Uterus (tissue), 4 donors: ENCODE measurements around the gene ARCN1. TPM values are rescaled to one million over a fixed set of nuclear protein-coding genes. Genes with fewer than 3 reads are reported as not detected.

ENCODE experiments used
- DNase-seq, 2 donors: peaks; one replicate each; pipeline ENCODE4 v3.0.0-alpha.2; 2019 to 2020
- H3K27ac ChIP-seq, 2 donors: fragments of 200-600 bp; sonication (generic); 1 replicate in 1 of 2; 2 replicates in 1 of 2; pipeline ENCODE4 v1.5.1; 2016 to 2018
- H3K27me3 ChIP-seq, 2 donors: fragments of 200-600 bp; sonication (generic); one replicate each; pipeline ENCODE4 v1.5.1; 2018 to 2019; ENCODE audit warnings: control low read depth in 1 of 2
- H3K36me3 ChIP-seq, 2 donors: fragments of 200-600 bp; sonication (generic); one replicate each; pipeline ENCODE4 v1.5.1; 2019; ENCODE audit warnings: control low read depth in 1 of 2
- H3K4me1 ChIP-seq, 2 donors: fragments of 200-600 bp; sonication (generic); one replicate each; pipeline ENCODE4 v1.5.1; 2018 to 2019; ENCODE audit warnings: control low read depth in 1 of 2
- H3K4me3 ChIP-seq, 2 donors: fragments of 200-600 bp; sonication (generic); 1 replicate in 1 of 2; 2 replicates in 1 of 2; pipeline ENCODE4 v1.5.1; 2018 to 2019; ENCODE audit warnings: mild to moderate bottlenecking in 1 of 2
- H3K9me3 ChIP-seq, 2 donors: fragments of 200-600 bp; sonication (generic); one replicate each; pipeline ENCODE4 v1.5.1; 2019; ENCODE audit warnings: control low read depth in 1 of 2
- CTCF ChIP-seq, 4 experiments: fragments of 200-600 bp in 2 of 4; fragments of 450-650 bp in 2 of 4; sonication (generic) in 2 of 4; IDR thresholded peaks; one replicate each; pipeline ENCODE4 v1.5.1; 2016 to 2019; ENCODE audit warnings: antibody characterized with exemption in 4 of 4, mild to moderate bottlenecking in 2 of 4, moderate library complexity in 1 of 4
- POLR2A ChIP-seq, 2 donors: fragments of 450-650 bp; IDR thresholded peaks; one replicate each; pipeline ENCODE4 v1.6.1; 2016; ENCODE audit warnings: antibody characterized with exemption in 2 of 2, mild to moderate bottlenecking in 1 of 2, moderate library complexity in 1 of 2
- intact Hi-C: fragments of 100-400 bp; cut with DNase I; formaldehyde crosslinking; loops from one replicate; pipeline ENCODE4 v1.15.1; 2023; ENCODE audit warnings: low total_unique reads
- total RNA-seq, 4 donors: library from RNA; depleted of rRNA in 3 of 4; stranded (reverse); fragments of >200 nt in 3 of 4; gene quantifications; one replicate each; pipeline versions ENCODE4 v1.1.0 to v1.2.4, GENCODE V29; 2014 to 2023
- donor health status: DM: yes; HTN: yes; CAD: no.

Gene ARCN1
- total RNA-seq, 4 donors from 2014 or later: 55.3 to 154 (median 112) TPM

GRCh38 chr11:118530683-118531596 lies 41.3 kb upstream of the ARCN1 start, which contains the start of gene TMEM25:
Gene TMEM25, plus strand, starts transcription at chr11:118531192. Its CDS starts 610 bp downstream, at chr11:118531802.
- DNase-seq: peak; percentile 61 to 75
- Histone ChIP-seq H3K4me1 (no peaks in the 10 kb centered on the region), H3K27me3 (no peaks in the 10 kb centered on the region), H3K9me3 (no peaks in the 10 kb centered on the region), H3K4me3 (peak within 1 kb of the TSS; percentile 49 to 68), H3K27ac (peak within 1 kb of the TSS; percentile 61 to 75), H3K36me3 (no peaks in the 10 kb centered on the region)
- intact Hi-C loops: no loop called here
- TF ChIP-seq CTCF (IDR thresholded peaks at IDR 0.05) (peak in 1 of 4 experiments; percentile 6), POLR2A (IDR thresholded peaks at IDR 0.05) (peak in 1 of 2 donors; percentile 53)

DNA sequence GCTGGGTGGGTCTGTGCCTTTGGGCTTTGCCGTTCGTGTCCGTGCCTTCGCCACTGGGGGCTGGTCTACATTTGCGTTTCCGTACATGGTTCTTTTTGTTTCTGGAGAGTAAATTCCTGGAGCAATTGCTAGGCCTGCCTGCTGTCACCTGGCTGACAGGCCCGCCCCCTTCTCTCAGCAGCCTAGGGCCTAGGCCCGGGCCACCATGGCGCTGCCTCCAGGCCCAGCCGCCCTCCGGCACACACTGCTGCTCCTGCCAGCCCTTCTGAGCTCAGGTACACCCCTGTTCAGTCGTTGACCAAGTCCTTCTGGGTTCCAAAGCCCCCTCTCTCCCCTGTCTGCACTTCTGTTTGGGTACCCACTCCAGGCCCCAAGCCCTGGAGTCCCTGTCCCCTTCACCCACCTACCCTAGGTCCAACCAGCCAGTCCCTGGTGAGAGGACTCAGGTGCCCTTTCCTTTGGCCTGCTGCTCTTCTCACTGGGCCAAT lies 40.6 kb upstream of the ARCN1 start:
- Histone ChIP-seq H3K36me3 (no peaks in the 10 kb centered on the region), H3K9me3 (no peaks in the 10 kb centered on the region), H3K27me3 (no peaks in the 10 kb centered on the region), H3K4me1 (no peaks in the 10 kb centered on the region), H3K4me3 (peak overlapping the region; percentile 49 to 68), H3K27ac (no peak overlapping the region)
- intact Hi-C loops: no loop called here
- no peak for DNase-seq
- TF ChIP-seq CTCF (IDR thresholded peaks at IDR 0.05) (no peak), POLR2A (IDR thresholded peaks at IDR 0.05) (no peak)

- Histone ChIP-seq H3K36me3 (no peaks in the 10 kb centered on the region), H3K27me3 (no peaks in the 10 kb centered on the region), H3K4me1 (no peaks in the 10 kb centered on the region), H3K27ac (no peak overlapping the region), H3K9me3 (no peaks in the 10 kb centered on the region), H3K4me3 (no peak overlapping the region)
- no peak for DNase-seq
- intact Hi-C loops: no loop called here
- TF ChIP-seq POLR2A (IDR thresholded peaks at IDR 0.05) (no peak), CTCF (IDR thresholded peaks at IDR 0.05) (no peak)
Measured at GRCh38 chr11:118532091-118532490, 40.1 kb upstream of the ARCN1 start.

GRCh38 chr11:118532852-118533768 lies 39.1 kb upstream of the ARCN1 start:
- Histone ChIP-seq H3K4me3 (no peak overlapping the region), H3K9me3 (no peaks in the 10 kb centered on the region), H3K36me3 (no peaks in the 10 kb centered on the region), H3K4me1 (no peaks in the 10 kb centered on the region), H3K27ac (no peak overlapping the region), H3K27me3 (no peaks in the 10 kb centered on the region)
- TF ChIP-seq CTCF (IDR thresholded peaks at IDR 0.05) (no peak), POLR2A (IDR thresholded peaks at IDR 0.05) (no peak)
- intact Hi-C loops: no loop called here
- no peak for DNase-seq
